ENCODE results near the gene EXOC2. TPM values are rescaled to one million over a fixed set of nuclear protein-coding genes. Genes with fewer than 3 reads are reported as not detected.

Gene EXOC2
- total and polyA plus RNA-seq, 2 of the 13 experiments (the other 11 are each of a cell fraction or from before 2014, with no cell fraction given), result 12.6 to 22.9 TPM

GRCh38 chr6:718345-718744 lies 25.4 kb upstream of the EXOC2 start (continued):
- TF ChIP-seq ZNF687 (CRISPR knock-in tag; IDR thresholded peaks at IDR 0.05), result no peak

- no peaks in the 10 kb centered on the region for H4K20me1 ChIP-seq (ENCODE audit: insufficient read depth, low read length)
- no peak for DNase-seq (ENCODE audit: low spot score)
- WGBS (ENCODE audit: low lambda C conversion rate), result 48% methylated on average over 11 of the region's 11 CpGs
- intact Hi-C loops (cut with micrococcal nuclease; ENCODE audit: unreplicated experiment), result no loop called here
- BruUV-seq (replicated peaks), result no TSS peak
- H3K27ac ChIP-seq (ENCODE audit: extremely low read length, insufficient read depth, low read length), result no peak overlapping the region
- H2AFZ ChIP-seq (ENCODE audit: low read length), result no peak overlapping the region
- ATAC-seq, result no peak
- H3K9me3 ChIP-seq (ENCODE audit: low read length), result no peaks in the 10 kb centered on the region
- H3K27me3 ChIP-seq (ENCODE audit: control insufficient read depth in 1 of 2, insufficient read depth in 2 of 2, low read length in 2 of 2), result peaks cover 0 to 65% of the 10 kb centered on the region in 2 experiments; a peak in 4 of 5 replicates
- H3K4me2 ChIP-seq (ENCODE audit: low read depth, low read length), result no peak overlapping the region
- no peaks in the 10 kb centered on the region for H3K4me1 ChIP-seq (ENCODE audit: insufficient read depth, low read length)
- CTCF ChIA-PET (ENCODE audit: low intra/inter-chr PET ratio, low total read pairs), result no interaction called here
- no peaks in the 10 kb centered on the region for H3K36me3 ChIP-seq (replicated peaks in 1 of 2; ENCODE audit: control insufficient read depth in 1 of 2, insufficient read depth in 2 of 2, low read length in 2 of 2)
- no peaks in the 10 kb centered on the region for H3K79me2 ChIP-seq (ENCODE audit: insufficient read depth, low read length)
- in situ Hi-C loops (cut with HindIII; ENCODE audit: extremely low pct_ligation_motif_present, low pct_unique_long_range_greater_than_20kb), result no loop called here
- POLR2A ChIA-PET, result no interaction called here
- peak; percentile 48; the same call in 1 of the 2 replicates for TF ChIP-seq ZMYM3 (CRISPR knock-in tag; IDR thresholded peaks at IDR 0.05)
- TF ChIP-seq ZNF567 (CRISPR knock-in tag; IDR thresholded peaks at IDR 0.05; ENCODE audit: borderline replicate concordance), result no peak
- no peak for TF ChIP-seq SP4 (CRISPR knock-in tag; IDR thresholded peaks at IDR 0.05)
- TF ChIP-seq TSC22D2 (CRISPR knock-in tag; IDR thresholded peaks at IDR 0.05; ENCODE audit: borderline replicate concordance), result no peak
- TF ChIP-seq AFF4 (CRISPR knock-in tag; IDR thresholded peaks at IDR 0.05), result no peak
- TF ChIP-seq ZNF572 (CRISPR knock-in tag; IDR thresholded peaks at IDR 0.05), result no peak
- no peak overlapping the region for H3K9ac ChIP-seq (ENCODE audit: insufficient read depth, low read depth, low read length)
- no peak overlapping the region for H3K4me3 ChIP-seq (replicated peaks in 1 of 3; ENCODE audit: insufficient read depth in 1 of 3, low read depth in 2 of 3, low read length in 3 of 3)
- FAIRE-seq, result no peak
Measured at GRCh38 chr6:717135-717534, 24.2 kb upstream of the EXOC2 start.

Measured in HepG2 (cell line).